Lung (tissue), 12 donors: ENCODE measurements around the gene BPIFB3. TPM values are rescaled to one million over a fixed set of nuclear protein-coding genes. Genes with fewer than 3 reads are reported as not detected.

Experiments used
- ATAC-seq: fragments of 200-7000 bp; cut with Tn5 transposase; one replicate; pipeline ENCODE4 v1.9.1; 2020; ENCODE audit warnings: moderate number of reproducible peaks; ENCODE audit not compliant: insufficient read depth, low FRiP score
- DNase-seq, 3 donors: peaks; one replicate each; pipeline ENCODE4 v3.0.0-alpha.2; 2013 to 2017
- H3K27ac ChIP-seq, 2 donors: one replicate each; pipeline ENCODE4 v1.5.1; 2013; ENCODE audit warnings: mild to moderate bottlenecking in 2 of 2, moderate library complexity in 2 of 2, control low read depth in 1 of 2, inconsistent platforms in 1 of 2, low read depth in 1 of 2, low read length in 1 of 2
- H3K27me3 ChIP-seq, 3 donors: one replicate each; pipeline ENCODE4 v1.5.1; 2013; ENCODE audit warnings: low read length in 2 of 3; ENCODE audit not compliant: control insufficient read depth in 3 of 3, insufficient read depth in 3 of 3
- H3K36me3 ChIP-seq, 4 donors: one replicate each; pipeline ENCODE4 v1.5.1; 2013; ENCODE audit warnings: low read length in 4 of 4, mild to moderate bottlenecking in 1 of 4, moderate library complexity in 1 of 4; ENCODE audit not compliant: control insufficient read depth in 4 of 4, insufficient read depth in 4 of 4
- H3K4me1 ChIP-seq, 5 donors: one replicate each; pipeline ENCODE4 v1.5.1; 2013; ENCODE audit warnings: low read length in 5 of 5, mild to moderate bottlenecking in 2 of 5, moderate library complexity in 1 of 5; ENCODE audit not compliant: control insufficient read depth in 5 of 5, insufficient read depth in 5 of 5
- H3K4me3 ChIP-seq: one replicate; pipeline ENCODE4 v1.5.1; 2013; ENCODE audit warnings: mild to moderate bottlenecking, control low read depth, moderate library complexity
- H3K9ac ChIP-seq, 2 donors: one replicate each; pipeline ENCODE4 v1.5.1; 2013; ENCODE audit warnings: low read length in 2 of 2, control low read depth in 1 of 2; ENCODE audit not compliant: insufficient read depth in 1 of 2
- H3K9me3 ChIP-seq, 4 donors: one replicate each; pipeline ENCODE4 v1.5.1; 2013; ENCODE audit warnings: low read length in 3 of 4, mild to moderate bottlenecking in 1 of 4, moderate library complexity in 1 of 4; ENCODE audit not compliant: control insufficient read depth in 4 of 4, insufficient read depth in 3 of 4
- WGBS, 2 donors: extraction: QIAGEN DNeasy Blood & Tissue Kit; methylation state at CpG; one replicate each; pipeline ENCODE4 v1.1.7; 2013; 5-methylcytosine and 5-hydroxymethylcytosine counted together
- polyA plus RNA-seq, 2 donors: library from polyadenylated mRNA; stranded (reverse); fragments of 200-250 nt; gene quantifications; one replicate each; pipeline ENCODE4 v1.2.1, GENCODE V29; 2013
- total RNA-seq, 2 donors: library from RNA; depleted of rRNA in 1 of 2; stranded (reverse); fragments of >200 nt in 1 of 2; gene quantifications; one replicate each; pipeline ENCODE4 v1.2.1, GENCODE V29; 2014 to 2021
- TF ChIP-seq, protein P1 (sequence below): IDR thresholded peaks from 2 replicates; pipeline ENCODE4 v1.5.1; 2012; ENCODE audit warnings: mild to moderate bottlenecking; ENCODE audit errors: control extremely low read depth, extremely low read depth
- donor health status: control.
- donor health status: control.
- donor health status: Bipolar disorder and iron deficiency.
- donor health status: healthy.
- donor health status: DM: yes; HTN: yes; CAD: no.

BPIFB3 gene
- total and polyA plus RNA-seq, 4 donors, result not detected

GRCh38 chr20:33019465-33020277 is 34.0 kb upstream of the BPIFB3 start:
- Histone ChIP-seq H3K36me3 (no peaks in the 10 kb centered on the region), H3K27ac (no peak overlapping the region), H3K4me3 (no peak overlapping the region), H3K9me3 (no peaks in the 10 kb centered on the region), H3K9ac (no peak overlapping the region), H3K27me3 (peaks cover 0 to 17% (median under 1%) of the 10 kb centered on the region in 3 donors), H3K4me1 (no peaks in the 10 kb centered on the region)
- ATAC-seq (no peak), DNase-seq (no peak)
- 88 to 93% methylated on average over 23 of the region's 23 CpGs for WGBS, 2 donors
- TF ChIP-seq, protein P1, sequence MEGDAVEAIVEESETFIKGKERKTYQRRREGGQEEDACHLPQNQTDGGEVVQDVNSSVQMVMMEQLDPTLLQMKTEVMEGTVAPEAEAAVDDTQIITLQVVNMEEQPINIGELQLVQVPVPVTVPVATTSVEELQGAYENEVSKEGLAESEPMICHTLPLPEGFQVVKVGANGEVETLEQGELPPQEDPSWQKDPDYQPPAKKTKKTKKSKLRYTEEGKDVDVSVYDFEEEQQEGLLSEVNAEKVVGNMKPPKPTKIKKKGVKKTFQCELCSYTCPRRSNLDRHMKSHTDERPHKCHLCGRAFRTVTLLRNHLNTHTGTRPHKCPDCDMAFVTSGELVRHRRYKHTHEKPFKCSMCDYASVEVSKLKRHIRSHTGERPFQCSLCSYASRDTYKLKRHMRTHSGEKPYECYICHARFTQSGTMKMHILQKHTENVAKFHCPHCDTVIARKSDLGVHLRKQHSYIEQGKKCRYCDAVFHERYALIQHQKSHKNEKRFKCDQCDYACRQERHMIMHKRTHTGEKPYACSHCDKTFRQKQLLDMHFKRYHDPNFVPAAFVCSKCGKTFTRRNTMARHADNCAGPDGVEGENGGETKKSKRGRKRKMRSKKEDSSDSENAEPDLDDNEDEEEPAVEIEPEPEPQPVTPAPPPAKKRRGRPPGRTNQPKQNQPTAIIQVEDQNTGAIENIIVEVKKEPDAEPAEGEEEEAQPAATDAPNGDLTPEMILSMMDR, result no peak

GRCh38 chr20:33020278-33021161 is 33.2 kb upstream of the BPIFB3 start:
- no peaks in the 10 kb centered on the region for H3K9me3 ChIP-seq
- H3K9ac ChIP-seq, result no peak overlapping the region
- TF ChIP-seq, protein P1, result no peak
- ATAC-seq (no peak), DNase-seq (no peak)
- peaks cover 0 to 24% (median 3%) of the 10 kb centered on the region in 3 donors for H3K27me3 ChIP-seq
- WGBS, 2 donors, result 85 to 92% methylated on average over 18 of the region's 18 CpGs
- H3K36me3 ChIP-seq, result no peaks in the 10 kb centered on the region
- H3K4me1 ChIP-seq, result no peaks in the 10 kb centered on the region
- H3K27ac ChIP-seq, result no peak overlapping the region
- no peak overlapping the region for H3K4me3 ChIP-seq

- H3K9me3 ChIP-seq, result no peaks in the 10 kb centered on the region
- H3K27me3 ChIP-seq, result peaks cover 0 to 24% (median 3%) of the 10 kb centered on the region in 3 donors
- no peaks in the 10 kb centered on the region for H3K36me3 ChIP-seq
- no peak for ATAC-seq
- H3K4me1 ChIP-seq, result no peaks in the 10 kb centered on the region
- no peak overlapping the region for H3K4me3 ChIP-seq
- WGBS, 2 donors, result 68 to 80% methylated on average over 3 of the region's 3 CpGs
- TF ChIP-seq, protein P1, result no peak
- no peak for DNase-seq
- H3K9ac ChIP-seq, result no peak overlapping the region
- H3K27ac ChIP-seq, result no peak overlapping the region
Observed at GRCh38 chr20:33021879-33022278, 31.8 kb upstream of the BPIFB3 start.
